ENCODE results near the gene DCTPP1. TPM values are rescaled to one million over a fixed set of nuclear protein-coding genes. Genes with fewer than 3 reads are reported as not detected.

DCTPP1 gene
- total RNA-seq (65.2 and 68.0 TPM in 2 replicates), polyA plus RNA-seq (82.0 and 88.6 TPM in 2 replicates), polyA minus RNA-seq (27.4 and 29.0 TPM in 2 replicates), Bru-seq, nascent RNA (percentile 58 among the genes with signal in this experiment), BruChase-seq, experiment 1, labeled RNA remaining after a 6-hour chase (percentile 91 among the genes with signal in this experiment), BruChase-seq, experiment 2, labeled RNA remaining after a 2-hour chase (percentile 70 among the genes with signal in this experiment)
- 78.7 and 83.4 TPM in 2 replicates for polyA plus RNA-seq (2011; cell fraction: cytosol; rRNA removed)
- 27.1 and 28.9 TPM in 2 replicates for polyA plus RNA-seq (2011; cell fraction: nucleus; rRNA removed)
- polyA plus RNA-seq (2012), result 73.6 and 78.5 TPM in 2 replicates
- polyA minus RNA-seq (2011; cell fraction: cytosol; rRNA and poly(A)+ RNA removed), result 37.1 TPM
- 4.4 and 5.4 TPM in 2 replicates for polyA minus RNA-seq (2011; cell fraction: nucleus; rRNA and poly(A)+ RNA removed)
- long read RNA-seq, transcript DCTPP1-201 (3 exons, 1,222 nt), result major isoform, 250 of 269 reads
- long read RNA-seq, transcript DCTPP1-204 (2 exons, 853 nt), result minor isoform, 10 of 269 reads
- long read RNA-seq, partial matches to known transcripts, result 0 of 269 reads
- long read RNA-seq, other reads (novel, unspliced or antisense), result 9 of 269 reads

DNA sequence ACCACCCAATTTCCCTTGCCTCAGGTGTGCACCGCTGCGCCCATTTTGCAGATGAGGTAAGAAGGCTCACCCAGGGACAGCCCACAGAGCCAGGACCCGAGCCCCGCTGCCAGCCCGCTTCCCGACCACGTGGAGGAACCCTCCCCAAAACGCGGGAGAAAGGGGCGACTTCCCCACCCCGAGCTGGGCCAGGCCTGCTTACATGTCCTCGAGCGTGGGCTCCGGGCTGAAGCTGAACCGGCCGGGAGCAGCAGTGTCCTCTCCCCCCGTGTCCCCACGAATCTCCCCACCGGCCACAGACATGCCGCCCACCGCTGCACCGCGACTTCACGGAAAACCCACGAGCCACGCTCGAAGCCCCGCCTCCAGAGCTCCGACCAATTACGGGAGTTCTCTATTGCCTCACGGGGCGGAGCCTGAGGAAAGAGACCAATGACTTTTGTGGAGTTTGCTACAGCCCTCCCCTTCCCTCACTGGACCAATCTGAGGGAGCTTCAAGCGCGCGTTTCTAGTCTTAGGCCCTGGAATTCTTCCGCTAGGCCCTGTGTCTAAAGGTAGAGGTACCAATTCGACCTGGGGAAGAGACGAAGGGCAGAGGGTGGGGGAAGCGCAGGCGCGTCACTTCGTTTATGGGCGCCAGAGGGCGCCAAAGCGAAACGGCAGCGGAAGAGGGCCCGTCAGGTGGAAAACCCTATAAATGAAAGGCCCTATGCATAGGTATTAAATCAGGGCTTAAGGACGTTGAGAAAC, at the start of gene DCTPP1:
DCTPP1 (minus strand) TSS at position 353 of the 750 bp plus-strand sequence; CDS start at position 303, 50 bp downstream.
- Histone ChIP-seq H3K9me1 (replicated peaks; ENCODE audit: control insufficient read depth, extremely low read depth, insufficient read depth, low read length) (no peaks in the 10 kb centered on the region), H3K36me3 (ENCODE audit: control insufficient read depth in 2 of 2, extremely low read depth in 1 of 2, insufficient read depth in 2 of 2, low read length in 2 of 2) (no peaks in the 10 kb centered on the region), H3K4me2 (ENCODE audit: insufficient read depth, low read length) (peak within 1 kb of the TSS; percentile 88), H2AFZ (ENCODE audit: low read depth, low read length) (peak within 1 kb of the TSS; percentile 88), H3K79me2 (ENCODE audit: control insufficient read depth, insufficient read depth, low read length) (peaks cover 19% of the 10 kb centered on the region), H3K4me1 (ENCODE audit: control insufficient read depth, extremely low read depth, insufficient read depth, low read length) (peaks cover 23% of the 10 kb centered on the region), H3K9me3 (replicated peaks; ENCODE audit: control insufficient read depth, insufficient read depth, low read length) (no peaks in the 10 kb centered on the region), H3K4me3 (replicated peaks in 1 of 3; ENCODE audit: insufficient read depth in 1 of 3, low read depth in 1 of 3, low read length in 3 of 3) (peak within 1 kb of the TSS; percentile 40 to 73 (median 63)), H3K9ac (replicated peaks; ENCODE audit: extremely low read depth, insufficient read depth, low read length) (peak within 1 kb of the TSS; percentile 65), H3K27me3 (ENCODE audit: control insufficient read depth in 2 of 2, insufficient read depth in 2 of 2, low read length in 2 of 2) (peaks cover 0 to 4% of the 10 kb centered on the region in 2 experiments), H4K20me1 (replicated peaks; ENCODE audit: control insufficient read depth, extremely low read depth, insufficient read depth, low read length) (no peaks in the 10 kb centered on the region), H3K27ac (ENCODE audit: insufficient read depth, low read depth, low read length) (peak within 1 kb of the TSS; percentile 38)
- dilution Hi-C loops (cut with MboI; ENCODE audit: extremely low pct_ligation_motif_present, low sequenced_read_pairs) (no loop called here), intact Hi-C loops (cut with micrococcal nuclease) (loop anchor here (1.0 to 2.0 kb wide), 5 partner anchors 97 to 265 kb away; partner anchors contain the start of gene ZNF785)
- TF ChIP-seq FOS (IDR thresholded peaks at IDR 0.05; ENCODE audit: borderline replicate concordance, insufficient read depth, low read length), result no peak
- no peak for TF ChIP-seq EZH2 (IDR thresholded peaks at IDR 0.05; ENCODE audit: borderline replicate concordance, low read depth, low read length, severe bottlenecking)
- TF ChIP-seq, protein P1, sequence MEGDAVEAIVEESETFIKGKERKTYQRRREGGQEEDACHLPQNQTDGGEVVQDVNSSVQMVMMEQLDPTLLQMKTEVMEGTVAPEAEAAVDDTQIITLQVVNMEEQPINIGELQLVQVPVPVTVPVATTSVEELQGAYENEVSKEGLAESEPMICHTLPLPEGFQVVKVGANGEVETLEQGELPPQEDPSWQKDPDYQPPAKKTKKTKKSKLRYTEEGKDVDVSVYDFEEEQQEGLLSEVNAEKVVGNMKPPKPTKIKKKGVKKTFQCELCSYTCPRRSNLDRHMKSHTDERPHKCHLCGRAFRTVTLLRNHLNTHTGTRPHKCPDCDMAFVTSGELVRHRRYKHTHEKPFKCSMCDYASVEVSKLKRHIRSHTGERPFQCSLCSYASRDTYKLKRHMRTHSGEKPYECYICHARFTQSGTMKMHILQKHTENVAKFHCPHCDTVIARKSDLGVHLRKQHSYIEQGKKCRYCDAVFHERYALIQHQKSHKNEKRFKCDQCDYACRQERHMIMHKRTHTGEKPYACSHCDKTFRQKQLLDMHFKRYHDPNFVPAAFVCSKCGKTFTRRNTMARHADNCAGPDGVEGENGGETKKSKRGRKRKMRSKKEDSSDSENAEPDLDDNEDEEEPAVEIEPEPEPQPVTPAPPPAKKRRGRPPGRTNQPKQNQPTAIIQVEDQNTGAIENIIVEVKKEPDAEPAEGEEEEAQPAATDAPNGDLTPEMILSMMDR (IDR thresholded peaks at IDR 0.05; ENCODE audit: extremely low read depth in 1 of 2, insufficient read depth in 1 of 2, low read depth in 1 of 2, low read length in 2 of 2), result peak; percentile 66 to 78
- peak; percentile 25 for TF ChIP-seq POLR2A (IDR thresholded peaks at IDR 0.05; ENCODE audit: low read depth, low read length)
- peak; percentile 5 for TF ChIP-seq JUN (IDR thresholded peaks at IDR 0.05; ENCODE audit: borderline replicate concordance, insufficient read depth, insufficient read length, low read depth)
- ChIA-PET CTCF (interaction anchor here (0.6 to 2.8 kb wide), 47 partner anchors 9 to 338 kb away, joined by 3 to 46 read pairs (median 5); partner anchors contain the start of genes PRR14, SEPHS2, TBC1D10B and TBX6), POLR2A (interaction anchor here (1.0 to 1.5 kb wide), 4 partner anchors 12 to 364 kb away, joined by 4 to 6 read pairs (median 4); partner anchors contain the start of genes ALDOA, ZNF764 and ZNF771)
- BruUV-seq (replicated peaks), result TSS peak; percentile 82
- DNase-seq (ENCODE audit: low read depth, low spot score) (peak; percentile 97), FAIRE-seq (peak; percentile 98)

Data from endothelial cell of umbilical vein (primary cell).